Measurements from ENCODE around the gene MAD1L1.

DNA sequence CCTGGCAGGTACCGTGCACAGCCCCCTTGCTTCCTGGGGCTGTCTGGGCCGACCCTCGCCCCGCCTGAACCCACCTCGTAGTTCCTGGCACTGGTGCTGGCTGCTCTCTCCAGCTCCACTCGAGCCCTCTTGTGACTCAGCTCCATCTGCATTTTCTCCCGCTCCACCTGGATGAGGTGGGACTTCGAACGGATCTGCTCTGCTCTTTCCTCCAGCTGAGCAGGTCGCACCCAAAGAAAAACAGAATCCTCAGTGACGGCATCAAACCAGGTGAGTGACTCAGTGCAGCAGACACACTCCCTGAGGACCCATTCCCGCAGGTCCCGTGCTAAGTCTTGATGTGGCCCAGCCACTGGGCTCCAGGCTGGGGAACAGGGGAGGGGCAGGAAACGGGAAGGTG, 7.4 kb downstream of the MAD1L1 start:
- TF ChIP-seq, protein P1, sequence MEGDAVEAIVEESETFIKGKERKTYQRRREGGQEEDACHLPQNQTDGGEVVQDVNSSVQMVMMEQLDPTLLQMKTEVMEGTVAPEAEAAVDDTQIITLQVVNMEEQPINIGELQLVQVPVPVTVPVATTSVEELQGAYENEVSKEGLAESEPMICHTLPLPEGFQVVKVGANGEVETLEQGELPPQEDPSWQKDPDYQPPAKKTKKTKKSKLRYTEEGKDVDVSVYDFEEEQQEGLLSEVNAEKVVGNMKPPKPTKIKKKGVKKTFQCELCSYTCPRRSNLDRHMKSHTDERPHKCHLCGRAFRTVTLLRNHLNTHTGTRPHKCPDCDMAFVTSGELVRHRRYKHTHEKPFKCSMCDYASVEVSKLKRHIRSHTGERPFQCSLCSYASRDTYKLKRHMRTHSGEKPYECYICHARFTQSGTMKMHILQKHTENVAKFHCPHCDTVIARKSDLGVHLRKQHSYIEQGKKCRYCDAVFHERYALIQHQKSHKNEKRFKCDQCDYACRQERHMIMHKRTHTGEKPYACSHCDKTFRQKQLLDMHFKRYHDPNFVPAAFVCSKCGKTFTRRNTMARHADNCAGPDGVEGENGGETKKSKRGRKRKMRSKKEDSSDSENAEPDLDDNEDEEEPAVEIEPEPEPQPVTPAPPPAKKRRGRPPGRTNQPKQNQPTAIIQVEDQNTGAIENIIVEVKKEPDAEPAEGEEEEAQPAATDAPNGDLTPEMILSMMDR (IDR thresholded peaks at IDR 0.05) = no peak
- TF ChIP-seq POLR2A (IDR thresholded peaks at IDR 0.05) = no peak
- no peak for TF ChIP-seq POLR2AphosphoS5 (IDR thresholded peaks at IDR 0.05)
- no peak for TF ChIP-seq EP300 (IDR thresholded peaks at IDR 0.05; ENCODE audit: low read depth)
